GM19238 (cell line): Measurements from ENCODE around the gene CPNE2.
"Not testable (repeated sequence)": the region's sequence is repeated elsewhere in the genome, so short reads cannot be mapped to it uniquely, and the experiment has no call there.

Experiments used
- DNase-seq: peaks from one replicate; pipeline ENCODE4 v3.0.0; 2011; ENCODE audit warnings: low spot score; ENCODE audit not compliant: insufficient read length

The CPNE2 gene

DNA sequence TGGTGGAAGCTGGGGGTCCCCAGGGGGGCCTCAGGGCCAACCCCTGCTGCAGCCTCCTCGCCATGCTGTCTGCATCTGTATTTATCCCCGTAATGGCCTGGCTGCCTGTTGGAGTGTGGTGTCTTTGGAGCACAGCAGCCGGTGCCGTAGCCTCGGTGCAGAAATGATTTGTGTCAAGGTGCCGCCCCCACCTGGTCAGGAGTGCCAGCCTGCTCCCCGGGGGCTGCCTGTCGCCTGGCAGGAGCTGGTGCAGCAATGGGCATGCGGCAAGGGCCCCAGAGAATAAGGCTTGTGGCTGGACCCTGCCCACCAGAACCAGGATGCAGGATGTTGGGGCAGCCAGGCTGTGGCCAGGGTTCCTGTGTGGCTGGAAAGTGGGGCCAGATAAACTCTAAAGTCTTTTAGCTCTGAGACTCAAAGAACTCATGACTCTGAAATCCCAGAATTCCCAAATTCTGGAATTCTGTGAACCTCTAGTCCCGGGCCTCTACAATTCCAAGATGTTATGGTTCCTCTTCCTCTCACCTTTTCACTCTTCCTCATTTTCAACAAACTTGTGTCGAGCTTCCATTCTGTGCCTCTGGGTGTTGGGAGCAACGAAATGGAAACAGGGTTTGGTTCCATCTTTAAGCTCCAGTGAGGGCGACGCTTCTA, 5.9 kb downstream of the CPNE2 start:
- no peak for DNase-seq

DNA sequence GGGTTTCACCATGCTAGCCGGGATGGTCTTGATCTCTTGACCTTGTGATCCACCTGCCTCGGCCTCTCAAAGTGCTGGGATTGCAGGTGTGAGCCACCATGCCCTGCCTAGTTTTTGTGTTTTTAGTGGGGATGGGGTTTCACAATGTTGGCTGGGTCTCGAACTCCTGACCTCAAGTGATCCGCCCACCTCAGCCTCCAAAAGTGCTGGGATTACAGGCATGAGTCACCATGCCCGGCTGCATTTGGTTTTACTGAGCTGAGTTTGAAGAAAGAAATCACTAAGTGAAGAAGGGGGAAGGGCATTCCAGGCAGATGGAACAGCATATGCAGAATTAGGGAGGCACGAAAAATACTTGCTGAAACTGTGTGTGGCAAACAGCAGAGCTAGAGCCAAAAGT, 7.6 kb downstream of the CPNE2 start:
- DNase-seq: not testable (repeated sequence)

DNA sequence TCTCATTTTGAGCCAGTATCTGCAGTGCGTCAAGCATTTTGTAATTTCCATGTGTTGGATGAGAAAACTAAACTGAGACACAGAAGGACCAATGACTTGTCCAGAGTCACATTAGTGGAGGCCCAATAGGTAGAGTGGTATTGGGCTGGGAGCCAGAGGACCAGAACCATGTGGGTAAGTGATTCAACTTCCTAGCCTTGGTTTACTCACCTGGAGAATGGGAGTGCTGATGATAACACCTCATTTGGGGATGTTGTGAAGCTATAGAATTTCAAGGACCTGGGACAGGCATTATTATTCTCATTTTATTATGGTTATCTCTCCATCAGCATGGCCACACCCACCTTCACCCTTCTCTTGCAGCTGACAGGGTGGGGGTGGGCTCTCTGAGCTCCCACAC, 8.1 kb downstream of the CPNE2 start:
- DNase-seq: no peak

DNA sequence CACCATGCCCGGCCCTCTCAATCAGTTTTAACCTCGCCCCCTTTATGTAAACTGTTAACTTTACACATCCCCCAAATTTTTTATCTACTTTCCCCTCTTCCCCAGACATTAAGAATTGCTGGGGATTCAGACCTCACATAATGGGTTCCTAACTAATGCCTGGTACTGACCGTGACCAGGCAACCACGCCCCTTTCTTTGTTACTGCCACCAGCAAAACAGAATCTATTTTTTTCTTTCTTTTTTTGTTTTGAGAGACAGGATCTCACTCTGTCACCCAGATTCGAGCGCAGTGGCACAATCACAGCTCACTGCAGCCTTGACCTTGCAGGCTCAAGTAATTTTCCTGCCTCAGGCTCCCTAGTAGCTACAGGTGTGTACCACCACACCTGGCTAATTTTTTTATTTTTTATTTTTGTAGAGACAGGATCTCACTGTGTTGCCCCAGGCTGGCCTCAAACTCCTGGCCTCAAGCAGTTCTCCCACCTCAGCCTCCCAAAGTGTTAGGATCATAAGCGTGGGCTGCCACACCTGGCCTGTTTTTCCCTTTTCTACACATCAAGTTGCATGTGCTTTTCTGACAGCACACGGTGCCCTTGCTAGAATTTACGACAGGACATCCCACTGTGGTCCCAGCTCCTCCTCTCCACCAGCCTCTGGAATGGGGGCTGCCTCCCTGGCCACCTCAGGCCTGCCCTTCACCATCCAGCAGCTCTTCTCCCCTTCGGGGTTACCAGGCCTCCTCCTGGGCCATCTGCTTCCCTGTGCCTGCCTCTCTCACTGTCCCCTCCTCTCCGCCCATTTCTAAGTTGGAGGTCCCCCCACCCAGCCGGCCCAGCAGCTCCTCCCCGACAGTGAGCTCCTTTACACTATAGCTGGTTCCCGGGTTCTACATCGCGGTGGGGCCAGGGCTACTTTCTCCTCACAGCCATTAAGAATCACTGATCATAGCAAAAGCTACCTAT, 10.8 kb downstream of the CPNE2 start:
- no peak for DNase-seq

DNA sequence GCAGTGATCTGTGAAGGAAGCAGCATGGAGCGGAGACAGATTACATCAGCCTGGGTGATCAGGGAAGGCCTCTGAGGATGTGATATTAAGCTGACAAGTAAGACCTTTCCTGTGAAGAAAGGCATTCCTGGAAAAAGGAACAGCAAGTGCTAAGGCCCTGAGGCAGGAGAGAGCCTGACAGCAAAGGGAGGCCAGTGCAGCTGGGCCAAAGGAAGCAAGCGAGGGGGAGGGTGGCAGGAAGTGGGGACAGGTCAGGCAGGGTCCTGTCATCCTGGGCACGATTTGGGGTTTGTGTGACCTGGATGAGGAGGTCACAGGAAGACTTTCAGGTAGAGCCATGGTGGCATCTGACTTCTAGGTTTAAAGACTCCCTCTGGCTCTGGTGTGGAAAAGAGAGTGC, 12.3 kb downstream of the CPNE2 start:
- DNase-seq: no peak

DNA sequence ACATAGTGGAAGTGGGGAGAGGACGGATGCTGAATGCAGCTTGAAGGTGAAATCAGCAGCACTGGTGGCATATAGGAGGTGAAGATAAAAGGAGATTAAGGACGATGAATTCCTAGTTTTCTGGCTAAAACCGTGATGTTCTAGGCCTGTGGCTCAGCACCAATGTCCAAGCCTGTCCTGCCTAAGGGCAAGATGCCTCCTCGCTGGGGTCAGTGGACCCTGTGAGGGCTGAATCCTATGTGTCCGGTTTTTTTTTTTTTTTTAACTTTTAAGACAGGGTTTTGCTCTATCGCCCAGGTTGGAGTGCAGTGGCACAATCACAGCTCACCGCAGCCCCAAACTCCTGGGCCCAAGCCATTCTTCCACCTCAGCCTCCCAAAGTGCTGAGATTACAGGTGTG, 12.8 kb downstream of the CPNE2 start:
- DNase-seq: no peak

DNA sequence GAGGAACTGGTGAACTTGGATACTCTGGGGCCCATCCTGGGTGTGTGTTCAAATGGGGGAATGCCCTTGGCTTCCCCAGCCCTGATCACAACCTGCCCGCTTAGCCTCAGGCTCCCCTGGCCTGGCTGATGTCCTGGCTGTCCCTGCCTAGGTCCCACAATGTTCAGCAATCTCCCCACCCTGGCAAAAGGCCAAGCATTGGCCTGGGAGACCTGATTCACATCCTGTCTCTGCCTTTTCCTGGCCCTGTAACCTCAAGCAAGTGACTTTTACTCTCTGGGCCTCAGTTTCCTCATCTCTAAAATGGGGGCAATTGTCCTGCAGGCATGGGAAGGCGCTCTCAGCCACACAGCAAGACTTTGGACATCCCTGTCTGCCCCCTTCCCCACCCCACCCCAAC, 14.4 kb downstream of the CPNE2 start:
- DNase-seq: no peak

DNA sequence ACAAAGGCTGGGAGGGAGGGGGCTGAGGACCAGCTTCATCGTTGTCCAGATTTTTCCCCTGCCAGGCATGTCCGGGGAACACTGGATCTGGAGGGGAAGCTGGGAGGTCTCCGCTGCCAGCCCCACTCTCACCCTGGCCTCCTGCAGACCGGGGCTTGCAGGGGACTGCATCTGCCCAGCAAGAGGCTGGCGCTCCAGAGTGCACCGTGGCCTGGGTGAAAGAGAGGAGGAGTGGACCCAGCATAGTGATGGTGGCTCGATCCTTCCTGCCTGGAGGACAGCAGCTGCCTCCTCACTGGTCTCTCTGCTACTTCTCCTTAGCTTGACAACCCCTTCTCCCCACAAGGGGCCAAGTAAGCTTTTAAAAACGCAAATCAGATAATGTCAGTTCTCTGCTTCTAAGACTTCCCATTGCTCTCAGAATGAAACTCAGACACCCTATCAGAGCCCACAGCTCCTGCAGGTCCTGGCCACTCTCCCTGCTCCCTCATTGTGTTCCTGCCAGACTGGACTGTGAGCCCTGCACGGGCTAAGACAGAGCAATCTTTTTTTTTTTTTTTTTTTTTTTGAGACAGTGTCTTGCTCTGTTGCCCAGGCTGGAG, 15.0 kb downstream of the CPNE2 start:
- no peak for DNase-seq

DNA sequence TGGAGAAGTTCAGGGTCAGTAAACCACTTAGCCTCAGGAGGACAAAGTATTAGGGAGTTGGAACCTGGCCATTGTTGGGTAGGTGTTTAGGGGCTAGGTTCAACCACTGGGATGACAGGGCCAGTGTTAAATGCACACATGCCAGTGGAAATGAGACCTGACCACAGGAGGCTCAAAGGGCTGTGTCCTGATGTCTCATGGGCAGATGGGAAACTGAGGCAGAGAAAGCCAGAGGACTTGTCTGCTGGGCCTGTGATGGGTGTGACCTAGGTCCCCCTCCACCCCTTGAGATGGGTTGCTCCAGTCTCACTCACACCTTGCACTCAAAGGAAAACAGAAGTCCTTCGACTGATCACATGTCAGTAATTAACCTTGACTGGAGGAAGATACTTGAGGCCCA, 16.0 kb downstream of the CPNE2 start:
- no peak for DNase-seq

DNA sequence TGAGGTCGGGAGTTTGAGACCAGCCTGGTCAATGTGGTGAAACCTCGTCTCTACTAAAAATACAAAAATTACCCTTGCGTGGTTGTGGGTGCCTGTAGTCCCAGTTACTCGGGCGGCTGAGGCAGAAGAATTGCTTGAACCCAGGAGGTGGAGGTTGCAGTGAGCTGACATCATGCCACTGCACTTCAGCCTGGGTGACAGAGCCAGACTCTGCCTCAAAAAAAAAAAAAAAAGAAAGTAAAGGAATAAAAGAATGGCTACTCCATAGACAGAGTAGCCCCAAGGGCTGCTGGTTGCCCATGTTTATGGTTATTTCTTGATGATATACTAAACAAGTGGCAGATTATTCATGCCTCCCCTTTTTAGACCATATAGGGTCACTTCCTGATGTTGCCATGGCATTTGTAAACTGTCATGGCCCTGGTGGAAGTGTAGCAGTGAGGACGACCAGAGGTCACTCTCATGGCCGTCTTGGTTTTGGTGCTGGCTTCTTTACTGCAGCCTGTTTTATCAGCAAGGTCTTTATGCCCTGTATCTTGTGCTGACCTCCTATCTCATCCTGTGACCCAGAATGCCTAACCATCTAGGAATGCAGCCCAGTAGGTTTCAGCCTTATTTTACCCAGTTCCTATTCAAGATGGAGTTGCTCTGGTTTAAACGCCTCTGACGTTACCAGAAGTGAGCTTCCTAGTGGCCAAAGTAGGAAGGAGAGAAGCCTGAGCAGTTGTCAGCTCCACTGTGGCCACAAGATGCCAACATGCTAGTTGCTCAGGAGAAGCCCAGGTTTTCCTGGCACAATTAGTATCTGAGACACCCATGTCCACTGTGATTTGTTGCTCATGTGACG, 17.1 kb downstream of the CPNE2 start:
- DNase-seq: not testable (repeated sequence)

DNA sequence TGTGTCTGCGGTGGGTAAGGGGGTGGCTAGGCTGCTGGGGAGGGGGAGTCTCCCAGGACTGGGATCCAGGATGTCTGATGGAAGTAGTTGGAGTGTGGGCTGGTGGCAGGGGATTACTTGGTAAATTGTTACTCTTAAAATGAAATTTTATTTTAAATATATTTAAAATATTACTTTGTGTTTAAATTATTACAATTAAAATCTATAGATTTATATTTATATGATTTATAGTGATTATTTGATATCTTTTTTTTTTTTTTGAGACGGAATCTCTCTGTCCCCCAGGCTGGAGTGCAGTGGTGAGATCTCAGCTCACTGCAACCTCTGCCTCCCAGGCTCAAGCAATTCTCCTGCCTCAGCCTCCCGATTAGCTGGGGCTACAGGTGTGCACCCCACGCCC, 18.6 kb downstream of the CPNE2 start:
- DNase-seq: no peak

DNA sequence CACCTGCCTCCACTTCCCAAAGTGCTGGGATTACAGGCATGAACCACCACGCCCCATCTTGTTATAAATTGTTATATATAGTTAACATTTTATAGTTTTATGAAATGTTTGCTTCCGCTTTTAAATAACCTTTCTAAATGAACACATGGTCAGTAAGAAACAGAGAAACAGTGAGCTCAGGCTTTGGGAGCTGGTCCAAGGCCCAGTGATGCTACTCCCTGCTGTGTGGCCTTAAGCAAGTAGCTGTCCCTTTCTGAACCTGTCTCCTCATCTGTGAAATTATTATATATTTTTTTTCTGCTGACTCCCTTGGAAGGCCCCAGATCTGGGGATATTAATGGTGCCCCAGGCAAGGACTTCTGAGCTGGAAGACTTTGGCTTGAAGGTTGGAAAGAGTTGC, 19.0 kb downstream of the CPNE2 start:
- DNase-seq: no peak

DNA sequence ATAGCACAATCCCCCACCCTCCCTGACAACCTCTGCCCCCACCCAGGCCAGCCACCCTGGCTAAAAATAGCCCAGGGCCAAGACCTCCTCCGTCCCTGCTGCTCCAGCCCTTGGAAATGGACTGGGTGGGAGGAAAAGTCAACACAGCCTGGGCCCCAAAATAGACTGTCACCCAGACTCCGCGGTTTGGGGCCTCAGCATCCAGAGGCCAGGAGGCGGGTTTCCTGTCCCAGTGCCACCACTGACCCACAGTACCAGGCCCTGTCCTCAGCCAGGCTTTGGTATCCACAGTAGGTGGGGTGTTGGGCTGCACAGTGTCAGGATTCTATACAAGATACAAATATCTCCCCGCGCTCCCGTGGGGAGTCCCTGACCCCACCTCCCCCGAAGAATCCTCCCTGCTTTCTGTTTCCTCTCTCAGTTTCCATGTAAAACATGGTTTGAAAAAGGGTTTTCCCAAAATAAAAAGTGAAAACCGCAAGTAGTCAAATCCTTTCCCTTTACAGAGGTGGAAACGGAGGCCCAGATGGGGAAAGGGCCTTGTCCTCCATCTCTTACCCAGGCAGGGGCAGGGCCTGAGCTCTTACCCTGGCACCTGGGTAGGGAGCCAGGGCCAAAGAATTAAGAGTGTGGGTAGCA, 20.1 kb downstream of the CPNE2 start:
- no peak for DNase-seq

DNA sequence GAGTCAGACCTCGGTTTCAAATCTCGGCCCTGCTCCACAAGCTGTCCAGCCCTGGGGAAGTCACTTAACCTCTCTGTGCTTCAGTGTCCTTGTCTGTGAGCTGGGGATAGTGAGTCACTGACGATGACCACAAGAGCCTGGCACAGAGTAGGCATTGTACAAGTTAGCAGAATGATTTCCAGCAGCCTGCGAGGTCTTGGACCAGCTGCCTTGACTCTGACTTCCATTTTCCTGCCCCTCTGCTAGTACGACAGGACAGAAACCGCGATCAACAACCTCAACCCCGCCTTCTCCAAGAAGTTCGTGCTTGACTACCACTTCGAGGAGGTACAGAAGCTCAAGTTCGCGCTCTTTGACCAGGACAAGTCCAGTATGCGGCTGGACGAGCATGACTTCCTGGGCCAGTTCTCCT, 20.7 kb downstream of the CPNE2 start:
- DNase-seq: no peak

DNA sequence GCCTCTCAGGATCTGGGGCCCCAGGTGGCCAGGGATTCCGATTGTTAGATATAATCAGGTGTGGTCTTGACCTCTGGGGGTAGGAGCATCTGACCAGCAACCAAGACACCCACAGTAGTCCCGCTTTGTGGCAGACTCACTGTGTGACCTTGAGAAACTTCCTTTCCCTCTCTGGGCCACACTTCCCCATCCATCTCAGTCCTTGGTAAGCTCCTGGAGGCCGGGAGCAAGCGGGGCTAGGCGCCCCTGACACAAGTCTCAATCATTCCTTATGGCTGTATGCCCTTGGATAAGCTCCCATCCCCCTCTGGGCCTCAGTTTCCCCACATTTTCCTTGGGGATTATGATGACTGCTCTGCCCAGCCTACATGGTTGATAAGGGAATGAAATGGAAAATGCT, 21.3 kb downstream of the CPNE2 start:
- no peak for DNase-seq

DNA sequence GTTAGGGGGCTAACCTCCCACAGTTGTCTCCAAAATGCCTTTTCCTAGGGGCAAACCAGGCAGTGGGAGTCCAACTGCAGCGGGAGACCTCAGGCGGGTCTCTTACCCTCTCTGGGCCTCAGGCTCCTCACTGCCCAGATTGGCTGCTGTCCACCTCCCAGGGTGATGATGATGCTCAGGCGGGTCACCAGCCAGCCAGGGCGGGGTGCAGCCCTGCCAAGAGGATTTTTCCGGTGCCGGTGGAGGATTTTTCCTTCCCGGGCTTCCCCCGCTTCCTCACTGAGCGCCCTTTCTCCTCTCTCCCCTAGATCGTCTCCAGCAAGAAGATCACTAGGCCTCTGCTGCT, 22.8 kb downstream of the CPNE2 start:
- no peak for DNase-seq

DNA sequence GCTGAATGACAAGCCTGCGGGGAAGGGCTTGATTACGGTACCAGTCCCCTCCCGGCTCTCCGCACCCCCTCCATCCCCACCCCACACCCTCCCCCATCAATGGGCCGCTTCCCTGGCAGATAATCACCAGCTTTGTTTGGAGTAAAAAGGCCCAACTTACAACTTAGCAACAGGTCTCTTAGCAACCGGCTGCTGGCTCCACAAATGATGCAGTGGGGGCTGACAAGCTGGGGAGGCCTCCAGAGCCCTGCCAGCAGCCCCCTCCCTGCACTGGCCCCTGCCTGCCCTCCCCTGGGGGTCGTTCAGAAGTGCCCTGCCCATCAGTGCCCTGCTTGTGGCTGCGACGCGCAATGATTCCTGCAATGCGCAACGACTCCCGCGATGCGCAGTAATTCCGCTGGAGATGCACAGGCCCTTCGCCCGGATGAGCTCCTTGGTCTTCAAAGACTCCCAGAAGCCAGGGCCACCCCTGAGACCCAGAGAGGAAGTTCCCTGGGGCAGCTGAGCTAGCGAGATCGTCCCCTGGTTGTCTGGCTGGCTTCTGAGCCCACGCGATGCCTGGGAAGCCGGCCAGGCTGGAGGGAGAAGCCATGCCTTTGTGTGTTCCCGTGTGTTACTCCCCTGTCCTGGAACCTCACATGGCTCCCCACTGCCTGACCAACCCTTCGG, 23.3 kb downstream of the CPNE2 start:
- no peak for DNase-seq

DNA sequence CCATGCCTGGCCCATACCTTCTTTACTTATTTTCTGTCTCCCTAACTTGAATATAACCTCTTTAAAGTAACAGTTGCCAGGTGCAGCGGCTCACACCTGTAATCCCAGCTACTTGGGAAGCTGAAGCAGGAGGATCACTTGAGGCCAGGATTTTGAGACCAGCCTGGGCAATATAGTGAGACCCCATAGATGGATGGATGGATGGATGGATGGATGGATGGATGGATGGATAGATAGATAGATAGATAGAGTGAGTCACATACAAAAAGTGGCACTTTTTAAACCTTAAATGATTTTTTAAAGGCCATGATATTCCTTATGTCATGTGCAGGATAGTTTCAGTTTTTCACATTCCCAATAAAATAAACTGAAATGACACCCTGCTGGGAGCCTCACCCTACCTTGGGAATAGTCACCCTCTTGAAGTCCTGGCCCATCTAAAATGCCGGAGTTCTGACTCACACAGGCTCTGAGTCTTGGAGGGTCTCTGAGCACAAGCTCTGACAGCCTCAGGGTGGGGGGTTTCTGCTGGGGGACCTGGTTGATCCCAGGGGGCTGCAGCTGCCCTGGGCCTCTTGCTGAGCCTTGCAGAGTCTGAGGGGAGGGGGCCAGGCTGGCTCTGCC, 26.2 kb downstream of the CPNE2 start:
- no peak for DNase-seq

DNA sequence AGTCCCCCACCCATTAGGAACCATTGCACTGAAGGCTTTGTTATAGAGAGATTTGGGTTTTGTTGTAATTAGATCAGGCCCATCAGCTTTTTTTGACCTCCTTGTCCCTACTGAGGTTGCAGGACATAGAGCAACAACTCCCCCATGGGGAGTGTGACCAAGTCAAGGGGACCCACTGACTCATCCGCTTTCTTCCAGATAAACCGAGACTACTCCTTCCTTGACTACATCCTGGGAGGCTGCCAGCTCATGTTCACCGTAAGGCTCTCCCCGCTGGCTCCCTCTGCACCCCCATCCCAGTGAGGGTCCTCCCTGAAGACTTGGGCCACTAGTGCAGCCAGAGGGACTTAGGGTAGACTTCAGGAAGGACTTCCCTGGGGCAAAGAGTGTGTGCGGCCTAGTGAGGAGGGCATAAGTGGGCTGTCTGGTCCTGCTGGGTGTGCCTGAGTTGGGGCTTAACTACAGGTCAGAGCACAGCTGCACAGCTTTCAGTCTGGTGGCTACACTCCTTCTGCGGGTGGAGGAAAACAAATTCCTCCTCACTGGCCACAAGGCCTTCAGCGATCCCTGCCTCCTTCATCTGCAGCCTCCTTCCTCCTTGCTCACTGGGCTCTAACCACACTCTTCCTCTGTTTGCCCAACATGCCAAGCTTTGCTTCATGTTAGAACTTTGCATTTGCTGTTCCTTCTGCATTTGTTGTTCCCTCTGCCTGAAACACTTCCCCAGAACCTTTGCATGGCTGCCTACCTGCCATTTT, 31.0 kb downstream of the CPNE2 start:
- no peak for DNase-seq
